ENCODE results near the gene SPATA31C1. TPM values are rescaled to one million over a fixed set of nuclear protein-coding genes. Genes with fewer than 3 reads are reported as not detected.

The SPATA31C1 gene
- total and polyA plus RNA-seq, 11 donors: not detected

Other genes with a start within 250 kb of the SPATA31C1 start
- 100 to 1,000 TPM in 8 of 9 donors, 10 to 100 TPM in 1; 95.3 to 382 (median 130) TPM for gene CTSL, start 191.8 kb upstream of the SPATA31C1 start, total RNA-seq
- 100 to 1,000 TPM in 1 of 2 donors, 10 to 100 TPM in 1; 86.6 to 166 TPM for gene CTSL, start 191.8 kb upstream of the SPATA31C1 start, polyA plus RNA-seq
- gene SPATA31E1, start 35.1 kb upstream of the SPATA31C1 start, total RNA-seq: not detected
- not detected for gene SPATA31E1, start 35.1 kb upstream of the SPATA31C1 start, polyA plus RNA-seq
- gene CDK20, start 56.6 kb downstream of the SPATA31C1 start, total RNA-seq: 1 to 10 TPM; 1.2 to 4.8 (median 1.9) TPM
- gene CDK20, start 56.6 kb downstream of the SPATA31C1 start, polyA plus RNA-seq: 1 to 10 TPM; 1.6 to 3.1 TPM
- gene SPATA31C2, start 220.5 kb downstream of the SPATA31C1 start, total RNA-seq: not detected
- gene SPATA31C2, start 220.5 kb downstream of the SPATA31C1 start, polyA plus RNA-seq: not detected